ENCODE measurements around the gene ALX4. TPM values are rescaled to one million over a fixed set of nuclear protein-coding genes. Genes with fewer than 3 reads are reported as not detected.

Gene ALX4
- total and polyA plus RNA-seq, 2 donors from 2014 or later: 0.09 to 0.16 TPM

DNA sequence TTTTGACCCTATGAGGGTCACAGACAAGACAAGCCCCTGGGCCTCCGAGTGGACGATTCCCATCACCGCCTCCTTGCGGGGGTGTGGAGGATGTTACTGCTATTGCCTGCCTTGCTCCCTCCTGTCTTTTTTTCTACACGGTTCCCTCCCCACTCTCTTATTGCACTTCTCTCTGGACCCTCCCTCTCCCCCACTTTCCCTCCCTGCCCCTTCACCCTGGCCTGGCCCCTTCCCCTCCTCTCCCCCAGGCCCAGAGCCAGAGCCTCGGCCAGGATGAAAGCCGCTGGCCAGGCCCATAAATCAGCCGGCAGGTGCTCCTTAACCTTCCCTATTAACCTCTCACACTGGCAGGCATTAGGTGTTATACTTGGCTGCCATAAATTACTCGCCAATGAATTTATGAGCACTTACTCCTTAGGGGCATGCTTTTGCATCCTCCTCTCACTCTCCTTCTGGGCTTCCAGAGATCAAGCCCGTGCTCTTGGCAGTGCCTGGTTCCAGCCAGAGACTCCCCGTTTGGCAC is 18.3 kb upstream of the ALX4 start:
- H3K9me3 ChIP-seq (ENCODE audit: control insufficient read depth in 2 of 3, insufficient read depth in 1 of 3, low read length in 3 of 3): no peaks in the 10 kb centered on the region
- TF ChIP-seq CTCF (IDR thresholded peaks at IDR 0.05; ENCODE audit: borderline replicate concordance, extremely low read depth, insufficient read depth): no peak
- DNase-seq (peak; percentile 18 to 77 (median 69)), FAIRE-seq (no peak)
- H3K4me1 ChIP-seq (ENCODE audit: control insufficient read depth in 2 of 3, insufficient read depth in 2 of 3, low read depth in 1 of 3, low read length in 3 of 3): no peaks in the 10 kb centered on the region
- H3K36me3 ChIP-seq (ENCODE audit: control insufficient read depth in 2 of 3, insufficient read depth in 3 of 3, low read length in 3 of 3): no peaks in the 10 kb centered on the region
- peaks cover 53% of the 10 kb centered on the region for H3K27me3 ChIP-seq (ENCODE audit: control insufficient read depth, insufficient read depth, low read length)
- intact Hi-C loops (cut with DNase I): no loop called here
- no peak overlapping the region for H3K9ac ChIP-seq (ENCODE audit: low read length in 3 of 3)
- H3K4me3 ChIP-seq (ENCODE audit: low read length in 3 of 3): no peak overlapping the region
- H3K27ac ChIP-seq (ENCODE audit: low read depth in 2 of 2, low read length in 2 of 2): no peak overlapping the region

GRCh38 chr11:44327730-44328129 is 17.8 kb upstream of the ALX4 start:
- intact Hi-C loops (cut with DNase I): no loop called here
- no peak overlapping the region for H3K4me3 ChIP-seq (ENCODE audit: low read length in 3 of 3)
- H3K4me1 ChIP-seq (ENCODE audit: control insufficient read depth in 2 of 3, insufficient read depth in 2 of 3, low read depth in 1 of 3, low read length in 3 of 3): no peaks in the 10 kb centered on the region
- FAIRE-seq (no peak), DNase-seq (peak in 1 of 5 donors; percentile 39)
- H3K36me3 ChIP-seq (ENCODE audit: control insufficient read depth in 2 of 3, insufficient read depth in 3 of 3, low read length in 3 of 3): no peaks in the 10 kb centered on the region
- H3K9ac ChIP-seq (ENCODE audit: low read length in 3 of 3): no peak overlapping the region
- no peaks in the 10 kb centered on the region for H3K9me3 ChIP-seq (ENCODE audit: control insufficient read depth in 2 of 3, insufficient read depth in 1 of 3, low read length in 3 of 3)
- no peak overlapping the region for H3K27ac ChIP-seq (ENCODE audit: low read depth in 2 of 2, low read length in 2 of 2)
- peaks cover 57% of the 10 kb centered on the region for H3K27me3 ChIP-seq (ENCODE audit: control insufficient read depth, insufficient read depth, low read length)
- TF ChIP-seq CTCF (IDR thresholded peaks at IDR 0.05; ENCODE audit: borderline replicate concordance, extremely low read depth, insufficient read depth): no peak

GRCh38 chr11:44326615-44327475 is 16.9 kb upstream of the ALX4 start:
- Histone ChIP-seq H3K4me3 (ENCODE audit: low read length in 3 of 3) (no peak overlapping the region), H3K9me3 (ENCODE audit: control insufficient read depth in 2 of 3, insufficient read depth in 1 of 3, low read length in 3 of 3) (no peaks in the 10 kb centered on the region), H3K9ac (ENCODE audit: low read length in 3 of 3) (no peak overlapping the region), H3K36me3 (ENCODE audit: control insufficient read depth in 2 of 3, insufficient read depth in 3 of 3, low read length in 3 of 3) (no peaks in the 10 kb centered on the region), H3K4me1 (ENCODE audit: control insufficient read depth in 2 of 3, insufficient read depth in 2 of 3, low read depth in 1 of 3, low read length in 3 of 3) (no peaks in the 10 kb centered on the region), H3K27ac (ENCODE audit: low read depth in 2 of 2, low read length in 2 of 2) (no peak overlapping the region), H3K27me3 (ENCODE audit: control insufficient read depth, insufficient read depth, low read length) (peaks cover 57% of the 10 kb centered on the region)
- no peak for FAIRE-seq
- DNase-seq: peak in 2 of 5 donors; percentile 28 to 62
- TF ChIP-seq CTCF (IDR thresholded peaks at IDR 0.05; ENCODE audit: borderline replicate concordance, extremely low read depth, insufficient read depth): no peak
- intact Hi-C loops (cut with DNase I): no loop called here
